Tibial nerve (tissue), 4 donors: ENCODE results near the gene SMIM26. TPM values are rescaled to one million over a fixed set of nuclear protein-coding genes. Genes with fewer than 3 reads are reported as not detected.

Experiments
- DNase-seq, 2 donors: peaks; one replicate each; pipeline ENCODE4 v3.0.0-alpha.2; 2019; ENCODE audit warnings: low spot score in 2 of 2
- H3K27ac ChIP-seq, 4 donors: fragments of 200-600 bp; sonication (generic) in 3 of 4; one replicate each; pipeline ENCODE4 v1.5.1; 2017 to 2019; ENCODE audit warnings: mild to moderate bottlenecking in 1 of 4
- H3K27me3 ChIP-seq, 2 donors: fragments of 200-600 bp; sonication (generic) in 1 of 2; one replicate each; pipeline versions ENCODE4 v1.5.1 to v1.6.0; 2017 to 2019
- H3K36me3 ChIP-seq, 3 donors: fragments of 200-600 bp; sonication (generic); one replicate each; pipeline ENCODE4 v1.5.1; 2018 to 2019
- H3K4me1 ChIP-seq, 4 donors: fragments of 200-600 bp; sonication (generic) in 3 of 4; one replicate each; pipeline ENCODE4 v1.5.1; 2017 to 2019
- H3K4me3 ChIP-seq, 4 donors: fragments of 200-600 bp; sonication (generic) in 3 of 4; one replicate each; pipeline ENCODE4 v1.5.1; 2017 to 2019; ENCODE audit warnings: mild to moderate bottlenecking in 1 of 4, moderate library complexity in 1 of 4
- H3K9me3 ChIP-seq, 4 donors: fragments of 200-600 bp; sonication (generic) in 3 of 4; one replicate each; pipeline ENCODE4 v1.5.1; 2017 to 2019
- EP300 ChIP-seq, 2 donors: sonication (generic); formaldehyde crosslinking; IDR thresholded peaks; one replicate each; pipeline ENCODE4 v1.6.1; 2017; ENCODE audit warnings: antibody characterized with exemption in 2 of 2, mild to moderate bottlenecking in 1 of 2
- POLR2A ChIP-seq, 2 donors: fragments of 450-650 bp; IDR thresholded peaks; one replicate each; pipeline ENCODE4 v1.6.1; 2017; ENCODE audit warnings: antibody characterized with exemption in 2 of 2, mild to moderate bottlenecking in 2 of 2, moderate library complexity in 2 of 2
- WGBS, 2 donors: methylation state at CpG; one replicate each; pipeline ENCODE4 v1.1.5; 2018; 5-methylcytosine and 5-hydroxymethylcytosine counted together
- total RNA-seq, 4 donors: library from RNA; depleted of rRNA; stranded (reverse); fragments of >200 nt; gene quantifications; one replicate each; pipeline ENCODE4 v1.1.0, GENCODE V29; 2016
- TF ChIP-seq, protein P1 (sequence below), 5 experiments: fragments of 200-600 bp in 3 of 5; fragments of 450-650 bp in 2 of 5; sonication (generic) in 3 of 5; IDR thresholded peaks; one replicate each; pipeline ENCODE4 v1.5.1; 2016 to 2019; ENCODE audit warnings: antibody characterized with exemption in 5 of 5, mild to moderate bottlenecking in 3 of 5, moderate library complexity in 2 of 5

SMIM26 gene
- total RNA-seq, 4 donors from 2014 or later = 93.9 to 139 (median 98.2) TPM

GRCh38 chr20:18589941-18590674, 22.9 kb downstream of the SMIM26 start:
- Histone ChIP-seq H3K4me3 (no peak overlapping the region), H3K36me3 (peaks cover 0 to 13% (median 0%) of the 10 kb centered on the region in 3 donors), H3K27me3 (no peaks in the 10 kb centered on the region), H3K27ac (peak overlapping the region in 1 of 4 donors; percentile 79), H3K9me3 (no peaks in the 10 kb centered on the region), H3K4me1 (peaks cover 0 to 20% (median 9%) of the 10 kb centered on the region in 4 donors)
- TF ChIP-seq EP300 (IDR thresholded peaks at IDR 0.05) (no peak), POLR2A (IDR thresholded peaks at IDR 0.05) (no peak)
- TF ChIP-seq, protein P1, sequence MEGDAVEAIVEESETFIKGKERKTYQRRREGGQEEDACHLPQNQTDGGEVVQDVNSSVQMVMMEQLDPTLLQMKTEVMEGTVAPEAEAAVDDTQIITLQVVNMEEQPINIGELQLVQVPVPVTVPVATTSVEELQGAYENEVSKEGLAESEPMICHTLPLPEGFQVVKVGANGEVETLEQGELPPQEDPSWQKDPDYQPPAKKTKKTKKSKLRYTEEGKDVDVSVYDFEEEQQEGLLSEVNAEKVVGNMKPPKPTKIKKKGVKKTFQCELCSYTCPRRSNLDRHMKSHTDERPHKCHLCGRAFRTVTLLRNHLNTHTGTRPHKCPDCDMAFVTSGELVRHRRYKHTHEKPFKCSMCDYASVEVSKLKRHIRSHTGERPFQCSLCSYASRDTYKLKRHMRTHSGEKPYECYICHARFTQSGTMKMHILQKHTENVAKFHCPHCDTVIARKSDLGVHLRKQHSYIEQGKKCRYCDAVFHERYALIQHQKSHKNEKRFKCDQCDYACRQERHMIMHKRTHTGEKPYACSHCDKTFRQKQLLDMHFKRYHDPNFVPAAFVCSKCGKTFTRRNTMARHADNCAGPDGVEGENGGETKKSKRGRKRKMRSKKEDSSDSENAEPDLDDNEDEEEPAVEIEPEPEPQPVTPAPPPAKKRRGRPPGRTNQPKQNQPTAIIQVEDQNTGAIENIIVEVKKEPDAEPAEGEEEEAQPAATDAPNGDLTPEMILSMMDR (IDR thresholded peaks at IDR 0.05) = no peak
- no peak for DNase-seq
- 86 to 88% methylated on average over 8 of the region's 8 CpGs for WGBS, 2 donors

DNA sequence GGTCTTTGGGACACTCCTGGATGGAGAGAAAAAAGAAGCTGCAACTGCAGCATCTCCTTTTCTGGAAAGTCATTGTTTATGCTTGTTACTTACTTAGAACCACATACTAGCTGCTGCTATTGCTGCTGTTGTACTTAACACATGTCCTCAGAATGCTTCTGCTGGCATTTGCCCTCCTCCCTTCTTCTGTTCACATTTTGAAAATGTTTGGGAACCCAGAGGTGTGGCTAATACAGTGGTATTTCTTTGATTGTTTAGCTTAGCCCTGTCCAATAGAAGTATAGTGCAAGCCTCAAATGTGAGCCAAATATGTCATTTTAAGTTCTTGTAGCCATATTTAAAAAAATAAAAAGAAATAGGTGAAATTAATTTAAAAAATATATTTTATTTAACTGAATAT, 29.0 kb downstream of the SMIM26 start:
- H3K4me3 ChIP-seq = no peak overlapping the region
- H3K4me1 ChIP-seq = no peaks in the 10 kb centered on the region
- no peak overlapping the region for H3K27ac ChIP-seq
- no peaks in the 10 kb centered on the region for H3K27me3 ChIP-seq
- no peaks in the 10 kb centered on the region for H3K9me3 ChIP-seq
- no peak for DNase-seq
- H3K36me3 ChIP-seq = peaks cover 0 to 69% (median 0%) of the 10 kb centered on the region in 3 donors
- TF ChIP-seq, protein P1 (IDR thresholded peaks at IDR 0.05) = no peak
- TF ChIP-seq EP300 (IDR thresholded peaks at IDR 0.05) = no peak
- TF ChIP-seq POLR2A (IDR thresholded peaks at IDR 0.05) = no peak

DNA sequence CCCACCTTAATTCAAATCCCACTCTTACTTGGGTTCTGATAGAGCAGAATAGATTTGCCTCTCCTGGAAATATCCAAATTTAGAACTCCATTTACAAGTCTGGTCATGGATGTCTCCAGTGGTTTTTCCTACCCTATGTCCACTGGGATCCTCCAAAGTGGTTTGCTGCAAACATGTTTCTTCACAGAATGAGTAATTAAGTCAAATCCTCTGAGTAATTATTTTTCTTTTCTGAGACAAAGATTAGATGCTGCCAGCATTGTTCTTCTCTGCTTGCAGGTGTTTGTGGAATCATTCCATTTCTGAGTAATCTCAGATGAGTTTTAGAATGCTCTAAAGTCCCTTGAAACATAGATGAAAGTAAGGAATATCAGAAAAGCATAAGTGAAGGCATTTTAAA, 42.5 kb downstream of the SMIM26 start:
- H3K4me3 ChIP-seq = no peak overlapping the region
- H3K9me3 ChIP-seq = no peaks in the 10 kb centered on the region
- peaks cover 0 to 6% (median 0%) of the 10 kb centered on the region in 4 donors for H3K4me1 ChIP-seq
- TF ChIP-seq POLR2A (IDR thresholded peaks at IDR 0.05) (no peak), EP300 (IDR thresholded peaks at IDR 0.05) (no peak)
- TF ChIP-seq, protein P1 (IDR thresholded peaks at IDR 0.05) = no peak
- H3K27me3 ChIP-seq = no peaks in the 10 kb centered on the region
- peaks cover 0 to 16% (median 0%) of the 10 kb centered on the region in 3 donors for H3K36me3 ChIP-seq
- no peak for DNase-seq
- no peak overlapping the region for H3K27ac ChIP-seq

DNA sequence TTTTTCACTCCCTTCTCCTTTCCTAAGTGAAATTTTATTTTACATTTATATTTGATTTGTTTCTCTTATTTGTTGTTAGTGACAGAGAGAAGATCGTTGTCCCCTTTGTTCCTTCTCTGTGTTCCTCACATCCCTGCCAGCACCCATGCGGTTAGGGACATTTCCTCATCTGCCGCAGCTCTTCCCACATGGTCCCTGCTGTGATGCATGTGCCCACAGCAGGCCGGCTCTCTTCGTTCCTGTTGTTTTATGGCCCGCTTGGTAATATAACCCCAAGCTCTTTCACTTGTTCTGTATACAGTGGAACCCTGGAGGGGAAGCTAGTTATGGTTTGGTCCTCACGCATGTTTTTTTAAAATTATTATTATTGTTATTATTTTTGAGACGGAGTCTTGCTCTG, 44.3 kb downstream of the SMIM26 start:
- H3K27me3 ChIP-seq = no peaks in the 10 kb centered on the region
- TF ChIP-seq, protein P1 (IDR thresholded peaks at IDR 0.05) = no peak
- TF ChIP-seq POLR2A (IDR thresholded peaks at IDR 0.05) (no peak), EP300 (IDR thresholded peaks at IDR 0.05) (no peak)
- peaks cover 0 to 17% (median 0%) of the 10 kb centered on the region in 3 donors for H3K36me3 ChIP-seq
- H3K4me1 ChIP-seq = peaks cover 0 to 19% (median 1%) of the 10 kb centered on the region in 4 donors
- no peak overlapping the region for H3K4me3 ChIP-seq
- H3K9me3 ChIP-seq = no peaks in the 10 kb centered on the region
- no peak for DNase-seq
- no peak overlapping the region for H3K27ac ChIP-seq
- 65 to 66% methylated on average over 8 of the region's 8 CpGs for WGBS, 2 donors

- no peaks in the 10 kb centered on the region for H3K9me3 ChIP-seq
- H3K27ac ChIP-seq = no peak overlapping the region
- WGBS, 2 donors = 80 to 86% methylated on average over 2 of the region's 2 CpGs
- no peaks in the 10 kb centered on the region for H3K27me3 ChIP-seq
- peaks cover 0 to 19% (median 1%) of the 10 kb centered on the region in 4 donors for H3K4me1 ChIP-seq
- no peak for TF ChIP-seq EP300 (IDR thresholded peaks at IDR 0.05)
- TF ChIP-seq, protein P1 (IDR thresholded peaks at IDR 0.05) = no peak
- peaks cover 0 to 31% (median 0%) of the 10 kb centered on the region in 3 donors for H3K36me3 ChIP-seq
- no peak for DNase-seq
- no peak overlapping the region for H3K4me3 ChIP-seq
Observed at GRCh38 chr20:18613553-18613952, 46.3 kb downstream of the SMIM26 start.
